ENCODE measurements around the gene TIGD3. TPM values are rescaled to one million over a fixed set of nuclear protein-coding genes. Genes with fewer than 3 reads are reported as not detected.

Gene TIGD3
- total and polyA plus RNA-seq, 2 of the 13 experiments (the other 11 are each of a cell fraction or from before 2014, with no cell fraction given): 0.49 to 4.9 TPM

DNA sequence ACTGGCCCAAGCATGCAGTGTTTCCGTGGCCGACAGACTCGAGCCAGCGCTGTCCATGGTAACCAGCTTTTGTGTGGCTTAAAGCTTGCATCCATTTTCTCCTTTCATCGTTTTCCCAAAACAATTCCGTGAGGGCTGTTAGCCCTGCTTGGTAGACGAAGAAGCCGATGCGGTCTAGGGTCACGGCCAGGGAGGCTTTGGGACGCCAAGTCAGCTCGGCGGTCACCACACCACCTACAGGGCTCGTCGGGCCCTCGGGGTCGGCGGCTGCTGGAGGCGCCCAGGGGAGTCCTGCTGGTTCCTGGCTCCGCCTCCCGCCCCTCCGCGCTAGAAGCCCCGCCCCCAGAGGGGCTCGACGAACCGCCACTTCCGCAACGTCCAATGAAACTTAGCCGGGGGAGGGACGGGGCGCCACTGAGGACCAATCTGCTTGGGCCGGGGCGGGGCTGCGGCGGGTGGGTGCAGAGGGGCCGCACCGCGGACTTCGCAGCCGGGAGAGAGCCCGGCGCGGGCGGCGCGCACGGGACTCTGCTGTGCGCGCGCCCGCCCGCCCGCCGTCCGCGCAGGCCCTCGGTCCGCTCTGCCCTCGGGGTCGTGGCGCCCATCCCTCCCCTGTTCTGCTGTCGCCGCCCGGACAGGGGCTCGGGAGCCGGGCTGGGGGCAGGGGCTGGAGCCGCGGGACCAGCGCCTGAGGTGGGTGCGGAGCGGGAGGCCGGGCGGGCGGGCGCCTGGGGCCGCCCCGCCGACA is at the start of gene TIGD3 (continued):
- TF ChIP-seq CTCF (CRISPR knock-in tag; IDR thresholded peaks at IDR 0.05): peak; percentile 33
- TF ChIP-seq NFYB (CRISPR knock-in tag; IDR thresholded peaks at IDR 0.05): peak; percentile 86
- TF ChIP-seq, protein P1, sequence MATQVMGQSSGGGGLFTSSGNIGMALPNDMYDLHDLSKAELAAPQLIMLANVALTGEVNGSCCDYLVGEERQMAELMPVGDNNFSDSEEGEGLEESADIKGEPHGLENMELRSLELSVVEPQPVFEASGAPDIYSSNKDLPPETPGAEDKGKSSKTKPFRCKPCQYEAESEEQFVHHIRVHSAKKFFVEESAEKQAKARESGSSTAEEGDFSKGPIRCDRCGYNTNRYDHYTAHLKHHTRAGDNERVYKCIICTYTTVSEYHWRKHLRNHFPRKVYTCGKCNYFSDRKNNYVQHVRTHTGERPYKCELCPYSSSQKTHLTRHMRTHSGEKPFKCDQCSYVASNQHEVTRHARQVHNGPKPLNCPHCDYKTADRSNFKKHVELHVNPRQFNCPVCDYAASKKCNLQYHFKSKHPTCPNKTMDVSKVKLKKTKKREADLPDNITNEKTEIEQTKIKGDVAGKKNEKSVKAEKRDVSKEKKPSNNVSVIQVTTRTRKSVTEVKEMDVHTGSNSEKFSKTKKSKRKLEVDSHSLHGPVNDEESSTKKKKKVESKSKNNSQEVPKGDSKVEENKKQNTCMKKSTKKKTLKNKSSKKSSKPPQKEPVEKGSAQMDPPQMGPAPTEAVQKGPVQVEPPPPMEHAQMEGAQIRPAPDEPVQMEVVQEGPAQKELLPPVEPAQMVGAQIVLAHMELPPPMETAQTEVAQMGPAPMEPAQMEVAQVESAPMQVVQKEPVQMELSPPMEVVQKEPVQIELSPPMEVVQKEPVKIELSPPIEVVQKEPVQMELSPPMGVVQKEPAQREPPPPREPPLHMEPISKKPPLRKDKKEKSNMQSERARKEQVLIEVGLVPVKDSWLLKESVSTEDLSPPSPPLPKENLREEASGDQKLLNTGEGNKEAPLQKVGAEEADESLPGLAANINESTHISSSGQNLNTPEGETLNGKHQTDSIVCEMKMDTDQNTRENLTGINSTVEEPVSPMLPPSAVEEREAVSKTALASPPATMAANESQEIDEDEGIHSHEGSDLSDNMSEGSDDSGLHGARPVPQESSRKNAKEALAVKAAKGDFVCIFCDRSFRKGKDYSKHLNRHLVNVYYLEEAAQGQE (IDR thresholded peaks at IDR 0.05; ENCODE audit: borderline replicate concordance in 1 of 2, low read depth in 1 of 2, low read length in 2 of 2): peak; percentile 48 to 91
- TF ChIP-seq ZNF34 (CRISPR knock-in tag; IDR thresholded peaks at IDR 0.05; ENCODE audit: borderline replicate concordance): 0 out of 2 replicates have a peak, but pooled peaks have one; percentile 58
- TF ChIP-seq, protein P2, sequence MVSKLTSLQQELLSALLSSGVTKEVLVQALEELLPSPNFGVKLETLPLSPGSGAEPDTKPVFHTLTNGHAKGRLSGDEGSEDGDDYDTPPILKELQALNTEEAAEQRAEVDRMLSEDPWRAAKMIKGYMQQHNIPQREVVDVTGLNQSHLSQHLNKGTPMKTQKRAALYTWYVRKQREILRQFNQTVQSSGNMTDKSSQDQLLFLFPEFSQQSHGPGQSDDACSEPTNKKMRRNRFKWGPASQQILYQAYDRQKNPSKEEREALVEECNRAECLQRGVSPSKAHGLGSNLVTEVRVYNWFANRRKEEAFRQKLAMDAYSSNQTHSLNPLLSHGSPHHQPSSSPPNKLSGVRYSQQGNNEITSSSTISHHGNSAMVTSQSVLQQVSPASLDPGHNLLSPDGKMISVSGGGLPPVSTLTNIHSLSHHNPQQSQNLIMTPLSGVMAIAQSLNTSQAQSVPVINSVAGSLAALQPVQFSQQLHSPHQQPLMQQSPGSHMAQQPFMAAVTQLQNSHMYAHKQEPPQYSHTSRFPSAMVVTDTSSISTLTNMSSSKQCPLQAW (CRISPR knock-in tag; IDR thresholded peaks at IDR 0.05): peak; percentile 50
- TF ChIP-seq HNRNPH1 (optimal IDR thresholded peaks at IDR 0.05; ENCODE audit: low read depth, low read length): no peak
- no peak for TF ChIP-seq HNRNPUL1 (IDR thresholded peaks at IDR 0.05; ENCODE audit: low read depth, low read length)
- TF ChIP-seq SNAI1 (CRISPR knock-in tag; IDR thresholded peaks at IDR 0.05; ENCODE audit: borderline replicate concordance): no peak
- peak; percentile 58; the same call in 1 of the 2 replicates for TF ChIP-seq SP5 (CRISPR knock-in tag; IDR thresholded peaks at IDR 0.05; ENCODE audit: borderline replicate concordance, low read depth)
- TF ChIP-seq ZFP82 (CRISPR knock-in tag; IDR thresholded peaks at IDR 0.05; ENCODE audit: borderline replicate concordance): no peak; the same call in 1 of the 2 replicates
- no peak for TF ChIP-seq ZNF136 (CRISPR knock-in tag; IDR thresholded peaks at IDR 0.05; ENCODE audit: low read depth)
- TF ChIP-seq MAFF (IDR thresholded peaks at IDR 0.05; ENCODE audit: low read depth, low read length): no peak
- no peak for TF ChIP-seq SOX6 (IDR thresholded peaks at IDR 0.05)
- no peak for TF ChIP-seq SOX6 (CRISPR knock-in tag; IDR thresholded peaks at IDR 0.05)
- TF ChIP-seq GMEB2 (CRISPR knock-in tag; IDR thresholded peaks at IDR 0.05; ENCODE audit: low read depth): no peak
- TF ChIP-seq PREB (CRISPR knock-in tag; IDR thresholded peaks at IDR 0.05): no peak
